Neural cell (in vitro differentiated cells): ENCODE results near the gene GABRB1.
A peak's percentile ranks its signal among the peaks of the same experiment; 100 is the strongest.

ENCODE experiments used
- CTCF ChIP-seq: fragments of 450-650 bp; IDR thresholded peaks from 2 replicates; pipeline ENCODE4 v1.5.1; 2014; ENCODE audit warnings: antibody characterized with exemption, mild to moderate bottlenecking, moderate library complexity; ENCODE audit not compliant: poor library complexity, severe bottlenecking
- EP300 ChIP-seq: fragments of 450-650 bp; conservative IDR thresholded peaks from 2 replicates; pipeline ENCODE4 v1.6.1; 2014; ENCODE audit warnings: antibody characterized with exemption, mild to moderate bottlenecking, moderate library complexity; ENCODE audit not compliant: poor library complexity, severe bottlenecking
- EZH2 ChIP-seq: fragments of 200-600, 300-800 bp; shearing (Covaris generic), sonication (generic); IDR thresholded peaks from 2 replicates; pipeline ENCODE4 v1.6.1; 2014; ENCODE audit warnings: antibody characterized with exemption, low read length, borderline replicate concordance, mild to moderate bottlenecking; ENCODE audit not compliant: insufficient read depth, poor library complexity, severe bottlenecking
- MXI1 ChIP-seq: fragments of 450-650 bp; conservative IDR thresholded peaks from 2 replicates; pipeline ENCODE4 v1.6.1; 2014; ENCODE audit warnings: antibody characterized with exemption, mild to moderate bottlenecking; ENCODE audit not compliant: poor library complexity, severe bottlenecking
- POLR2AphosphoS5 ChIP-seq: IDR thresholded peaks from 2 replicates; pipeline ENCODE4 v1.6.1; 2012
- RAD21 ChIP-seq: fragments of 450-650 bp; conservative IDR thresholded peaks from 2 replicates; pipeline ENCODE4 v1.6.1; 2014; ENCODE audit warnings: antibody characterized with exemption, mild to moderate bottlenecking, moderate library complexity
- REST ChIP-seq: IDR thresholded peaks from 2 replicates; pipeline ENCODE4 v1.6.1; 2012; ENCODE audit warnings: borderline replicate concordance
- SMC3 ChIP-seq: fragments of 450-650 bp; conservative IDR thresholded peaks from 2 replicates; pipeline ENCODE4 v1.6.1; 2014; ENCODE audit warnings: antibody characterized with exemption, mild to moderate bottlenecking, moderate library complexity; ENCODE audit not compliant: poor library complexity
- TAF1 ChIP-seq: IDR thresholded peaks from 2 replicates; pipeline ENCODE4 v1.6.1; 2012; ENCODE audit warnings: low read depth

GRCh38 chr4:47383829-47384427 is 352.6 kb downstream of the GABRB1 start:
- TF ChIP-seq CTCF, result peak; percentile 79
- no peak for TF ChIP-seq EP300
- TF ChIP-seq REST, result no peak
- no peak for TF ChIP-seq MXI1
- peak; percentile 80 for TF ChIP-seq SMC3
- TF ChIP-seq EZH2, result no peak
- TF ChIP-seq POLR2AphosphoS5, result no peak
- no peak for TF ChIP-seq TAF1
- peak; percentile 87 for TF ChIP-seq RAD21
